WTC11 (cell line): Measurements from ENCODE around the gene THSD8. TPM values are rescaled to one million over a fixed set of nuclear protein-coding genes. Genes with fewer than 3 reads are reported as not detected.
"Not testable (repeated sequence)": the region's sequence is repeated elsewhere in the genome, so short reads cannot be mapped to it uniquely, and the experiment has no call there.

ENCODE experiments used
- ATAC-seq: fragments of 200-7000 bp; cut with Tn5 transposase; 2 replicates; pipeline ENCODE4 v1.10.0; 2021; ENCODE audit warnings: mild to moderate bottlenecking, moderate library complexity
- CTCF ChIA-PET: fragments of 300-600 bp; sonication (Branson Sonifier 250); formaldehyde crosslinking; loops from one replicate; lab custom pipeline; 2021; ENCODE audit warnings: antibody characterized with exemption; lab: Charles Lee
- POLR2A ChIA-PET: fragments of 350-600 bp; sonication (Branson Sonifier 250); formaldehyde crosslinking; loops from one replicate; lab custom pipeline; 2021; ENCODE audit warnings: antibody characterized with exemption; lab: Charles Lee
- DNase-seq: peaks from one replicate; pipeline ENCODE4 v3.0.0; 2021; ENCODE audit warnings: low spot score
- H3K27ac Mint-ChIP-seq: 2 replicates; pipeline ENCODE4 v1.8.0; 2021; ENCODE audit warnings: mixed read lengths
- H3K27me3 Mint-ChIP-seq: 2 replicates; pipeline ENCODE4 v1.8.0; 2021; ENCODE audit warnings: low read depth, mild to moderate bottlenecking, moderate library complexity, mixed read lengths
- H3K36me3 Mint-ChIP-seq: 2 replicates; pipeline ENCODE4 v1.8.0; 2021; ENCODE audit warnings: mixed read lengths
- H3K4me1 Mint-ChIP-seq: 2 replicates; pipeline ENCODE4 v1.8.0; 2022; ENCODE audit warnings: mixed read lengths
- H3K4me3 Mint-ChIP-seq: 2 replicates; pipeline ENCODE4 v1.8.0; 2021; ENCODE audit warnings: mild to moderate bottlenecking, moderate library complexity, mixed read lengths
- H3K9me3 Mint-ChIP-seq: 2 replicates; pipeline ENCODE4 v1.8.0; 2021; ENCODE audit warnings: mixed read lengths
- CREM ChIP-seq: sonication (generic); formaldehyde crosslinking; IDR thresholded peaks from 2 replicates; pipeline ENCODE4 v1.8.1; 2022; ENCODE audit warnings: mild to moderate bottlenecking, missing genetic modification reagents, moderate library complexity
- FOXK1 ChIP-seq: sonication (generic); formaldehyde crosslinking; IDR thresholded peaks from 2 replicates; pipeline ENCODE4 v1.8.0; 2022; ENCODE audit warnings: mild to moderate bottlenecking, moderate library complexity, missing genetic modification reagents
- GRHL2 ChIP-seq: fragments of 250-450 bp; sonication (Bioruptor Pico); IDR thresholded peaks from 2 replicates; pipeline ENCODE4 v1.8.0; 2022; ENCODE audit warnings: mild to moderate bottlenecking, moderate library complexity; ENCODE audit not compliant: insufficient replicate concordance, severe bottlenecking
- GTF2I ChIP-seq: fragments of 250-450 bp; sonication (Bioruptor Pico); conservative IDR thresholded peaks from 2 replicates; pipeline ENCODE4 v1.4.0; 2021; ENCODE audit warnings: mild to moderate bottlenecking
- MYBL2 ChIP-seq: sonication (generic); formaldehyde crosslinking; IDR thresholded peaks from 2 replicates; pipeline ENCODE4 v1.8.1; 2023; ENCODE audit warnings: mild to moderate bottlenecking, moderate library complexity, missing genetic modification reagents
- NFYB ChIP-seq: sonication (generic); formaldehyde crosslinking; conservative IDR thresholded peaks from 2 replicates; pipeline ENCODE4 v1.8.0; 2022; ENCODE audit warnings: low read depth, missing genetic modification reagents
- RELA ChIP-seq: sonication (generic); formaldehyde crosslinking; IDR thresholded peaks from 2 replicates; pipeline ENCODE4 v1.8.1; 2022; ENCODE audit warnings: missing genetic modification reagents, mild to moderate bottlenecking, borderline replicate concordance
- TEAD1 ChIP-seq: sonication (generic); formaldehyde crosslinking; IDR thresholded peaks from 2 replicates; pipeline ENCODE4 v1.8.0; 2022; ENCODE audit warnings: mild to moderate bottlenecking, missing genetic modification reagents
- ZNF671 ChIP-seq: fragments of 250-450 bp; sonication (Bioruptor Pico); IDR thresholded peaks from 2 replicates; pipeline ENCODE4 v1.8.0; 2021; ENCODE audit warnings: mild to moderate bottlenecking
- total RNA-seq: library from RNA; stranded (reverse); gene quantifications from 3 replicates; pipeline ENCODE4 v1.2.3, GENCODE V29; 2021
- TF ChIP-seq, protein P1 (sequence below): fragments of 250-450 bp; sonication (Bioruptor Pico); IDR thresholded peaks from 2 replicates; pipeline ENCODE4 v1.9.0; 2021; ENCODE audit warnings: mild to moderate bottlenecking
- TF ChIP-seq, protein P2 (sequence below): sonication (generic); formaldehyde crosslinking; IDR thresholded peaks from 2 replicates; pipeline ENCODE4 v1.8.1; 2022; ENCODE audit warnings: low read depth, mild to moderate bottlenecking, moderate library complexity, missing genetic modification reagents, borderline replicate concordance
- TF ChIP-seq, protein P3 (sequence below): sonication (generic); formaldehyde crosslinking; IDR thresholded peaks from 2 replicates; pipeline ENCODE4 v1.8.1; 2022; ENCODE audit warnings: missing genetic modification reagents, borderline replicate concordance
- TF ChIP-seq, protein P4 (sequence below): sonication (generic); formaldehyde crosslinking; conservative IDR thresholded peaks from 2 replicates; pipeline ENCODE4 v1.8.1; 2022; ENCODE audit warnings: mild to moderate bottlenecking, missing genetic modification reagents
- TF ChIP-seq, protein P5 (sequence below): sonication (generic); formaldehyde crosslinking; IDR thresholded peaks from 2 replicates; pipeline ENCODE4 v1.8.0; 2022; ENCODE audit warnings: mild to moderate bottlenecking, missing genetic modification reagents
- TF ChIP-seq, protein P6 (sequence below): sonication (generic); formaldehyde crosslinking; IDR thresholded peaks from 2 replicates; pipeline ENCODE4 v1.8.0; 2022; ENCODE audit warnings: missing genetic modification reagents

Gene THSD8
- total RNA-seq, 1 experiment from 2014 or later: 30.1 TPM

DNA sequence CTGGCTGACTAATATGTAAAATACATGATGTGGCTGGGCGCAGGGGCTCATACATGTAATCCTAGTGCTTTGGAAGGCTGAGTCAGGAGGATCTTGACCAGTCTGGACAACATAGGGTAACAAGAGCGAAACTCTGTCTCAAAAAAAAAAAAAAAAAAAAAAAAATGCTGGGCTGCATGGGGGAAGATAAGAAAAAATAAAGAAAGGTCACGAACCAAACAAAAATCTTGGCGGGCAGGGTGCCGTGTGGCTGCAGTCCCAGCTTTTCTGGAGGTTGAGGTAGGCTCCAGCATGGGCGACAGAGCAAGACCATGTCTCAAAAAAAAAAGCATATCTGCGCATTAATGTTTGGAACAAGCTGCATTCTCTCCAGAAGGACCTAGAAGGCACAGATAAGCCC lies 13.2 kb downstream of the THSD8 start (continued):
- TF ChIP-seq RELA: no peak
- TF ChIP-seq TEAD1 (CRISPR knock-in tag): no peak
- TF ChIP-seq ZNF671: no peak
- no peak for TF ChIP-seq CREM
- TF ChIP-seq, protein P1, sequence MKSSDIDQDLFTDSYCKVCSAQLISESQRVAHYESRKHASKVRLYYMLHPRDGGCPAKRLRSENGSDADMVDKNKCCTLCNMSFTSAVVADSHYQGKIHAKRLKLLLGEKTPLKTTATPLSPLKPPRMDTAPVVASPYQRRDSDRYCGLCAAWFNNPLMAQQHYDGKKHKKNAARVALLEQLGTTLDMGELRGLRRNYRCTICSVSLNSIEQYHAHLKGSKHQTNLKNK (CRISPR knock-in tag): no peak

DNA sequence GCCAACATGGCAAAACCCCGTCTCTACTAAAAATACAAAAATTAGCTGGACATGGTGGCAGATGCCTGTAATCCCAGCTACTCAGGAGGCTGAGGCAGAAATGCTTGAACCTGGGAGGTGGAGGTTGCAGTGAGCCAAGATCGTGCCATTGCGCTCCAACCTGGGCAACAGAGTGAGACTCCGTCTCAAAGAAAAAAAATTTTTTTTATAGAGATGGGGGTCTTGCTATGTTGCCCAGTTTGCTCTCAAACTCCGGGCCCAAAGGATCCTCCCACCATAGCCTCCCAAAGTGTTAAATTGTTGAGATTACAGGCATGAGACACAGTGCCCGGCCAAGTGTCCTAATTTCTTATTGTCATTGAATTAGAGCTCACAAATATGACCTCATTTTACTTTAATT lies 15.3 kb downstream of the THSD8 start:
- ATAC-seq, H3K9me3 Mint-ChIP-seq, H3K27me3 Mint-ChIP-seq, H3K4me3 Mint-ChIP-seq, POLR2A ChIA-PET, H3K27ac Mint-ChIP-seq, DNase-seq, H3K4me1 Mint-ChIP-seq: not testable (repeated sequence)
- CTCF ChIA-PET: interaction anchor here (1.2 to 3.6 kb wide), 2 partner anchors 8 to 57 kb away, joined by 3 to 11 read pairs; no protein-coding TSS in a partner anchor
- peaks cover 19% of the 10 kb centered on the region for H3K36me3 Mint-ChIP-seq

DNA sequence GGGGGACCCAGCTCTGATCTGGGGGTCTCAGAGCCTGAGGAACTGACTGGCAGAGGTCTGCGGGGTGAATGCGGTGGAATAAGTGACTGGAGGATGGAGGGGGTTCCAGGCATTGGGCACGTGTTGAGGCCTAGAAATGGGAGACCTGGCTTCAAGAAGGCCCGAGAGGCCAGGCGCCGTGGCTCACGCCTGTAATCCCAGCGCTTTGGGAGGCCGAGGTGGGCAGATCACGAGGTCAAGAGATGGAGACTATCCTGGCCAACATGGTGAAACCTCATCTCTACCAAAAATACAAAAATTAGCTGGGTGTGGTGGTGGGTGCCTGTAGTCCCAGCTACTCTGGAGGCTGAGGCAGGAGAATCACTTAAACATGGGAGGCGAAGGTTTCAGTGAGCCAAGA lies 15.9 kb downstream of the THSD8 start:
- H3K4me1 Mint-ChIP-seq, ATAC-seq, H3K4me3 Mint-ChIP-seq, H3K27ac Mint-ChIP-seq, H3K9me3 Mint-ChIP-seq, POLR2A ChIA-PET, DNase-seq, H3K27me3 Mint-ChIP-seq: not testable (repeated sequence)
- peaks cover 18% of the 10 kb centered on the region for H3K36me3 Mint-ChIP-seq
- CTCF ChIA-PET: interaction anchor here (0.7 to 3.6 kb wide), 2 partner anchors 7 to 56 kb away, joined by 5 to 11 read pairs; no protein-coding TSS in a partner anchor

DNA sequence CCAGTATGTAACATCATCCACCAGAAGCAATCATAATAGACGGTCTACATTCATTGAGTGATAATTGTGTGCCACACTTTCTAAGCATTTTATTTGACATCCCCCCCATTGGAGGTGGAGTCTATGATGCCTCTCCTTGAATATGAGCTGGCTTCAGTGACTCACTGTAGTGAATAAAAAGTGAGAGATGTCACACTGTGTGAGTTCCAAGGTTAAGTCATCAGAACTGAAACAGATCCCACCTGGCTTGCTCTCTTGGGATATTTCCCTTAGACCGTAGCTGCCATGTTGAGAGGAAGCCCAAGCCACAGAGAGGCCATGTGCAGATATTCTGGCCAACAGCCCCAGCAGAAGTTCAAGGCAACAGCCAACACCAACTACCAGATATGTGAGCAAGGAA lies 19.9 kb downstream of the THSD8 start:
- Mint-ChIP-seq H3K4me1 (peaks cover 11% of the 10 kb centered on the region), H3K4me3 (no peak overlapping the region), H3K36me3 (no peaks in the 10 kb centered on the region), H3K9me3 (peaks cover 4% of the 10 kb centered on the region; the same call in 1 of the 2 replicates), H3K27me3 (peaks cover 6% of the 10 kb centered on the region; the same call in 1 of the 2 replicates), H3K27ac (peak overlapping the region; percentile 59)
- ATAC-seq (no peak), DNase-seq (no peak)
- TF ChIP-seq, protein P2, sequence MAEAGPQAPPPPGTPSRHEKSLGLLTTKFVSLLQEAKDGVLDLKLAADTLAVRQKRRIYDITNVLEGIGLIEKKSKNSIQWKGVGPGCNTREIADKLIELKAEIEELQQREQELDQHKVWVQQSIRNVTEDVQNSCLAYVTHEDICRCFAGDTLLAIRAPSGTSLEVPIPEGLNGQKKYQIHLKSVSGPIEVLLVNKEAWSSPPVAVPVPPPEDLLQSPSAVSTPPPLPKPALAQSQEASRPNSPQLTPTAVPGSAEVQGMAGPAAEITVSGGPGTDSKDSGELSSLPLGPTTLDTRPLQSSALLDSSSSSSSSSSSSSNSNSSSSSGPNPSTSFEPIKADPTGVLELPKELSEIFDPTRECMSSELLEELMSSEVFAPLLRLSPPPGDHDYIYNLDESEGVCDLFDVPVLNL (CRISPR knock-in tag): no peak
- TF ChIP-seq NFYB (no peak), RELA (no peak), FOXK1 (CRISPR knock-in tag) (no peak), MYBL2 (no peak), GTF2I (CRISPR knock-in tag) (no peak)
- TF ChIP-seq, protein P3, sequence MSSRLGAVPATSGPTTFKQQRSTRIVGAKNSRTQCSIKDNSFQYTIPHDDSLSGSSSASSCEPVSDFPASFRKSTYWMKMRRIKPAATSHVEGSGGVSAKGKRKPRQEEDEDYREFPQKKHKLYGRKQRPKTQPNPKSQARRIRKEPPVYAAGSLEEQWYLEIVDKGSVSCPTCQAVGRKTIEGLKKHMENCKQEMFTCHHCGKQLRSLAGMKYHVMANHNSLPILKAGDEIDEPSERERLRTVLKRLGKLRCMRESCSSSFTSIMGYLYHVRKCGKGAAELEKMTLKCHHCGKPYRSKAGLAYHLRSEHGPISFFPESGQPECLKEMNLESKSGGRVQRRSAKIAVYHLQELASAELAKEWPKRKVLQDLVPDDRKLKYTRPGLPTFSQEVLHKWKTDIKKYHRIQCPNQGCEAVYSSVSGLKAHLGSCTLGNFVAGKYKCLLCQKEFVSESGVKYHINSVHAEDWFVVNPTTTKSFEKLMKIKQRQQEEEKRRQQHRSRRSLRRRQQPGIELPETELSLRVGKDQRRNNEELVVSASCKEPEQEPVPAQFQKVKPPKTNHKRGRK (CRISPR knock-in tag): no peak
- TF ChIP-seq, protein P4, sequence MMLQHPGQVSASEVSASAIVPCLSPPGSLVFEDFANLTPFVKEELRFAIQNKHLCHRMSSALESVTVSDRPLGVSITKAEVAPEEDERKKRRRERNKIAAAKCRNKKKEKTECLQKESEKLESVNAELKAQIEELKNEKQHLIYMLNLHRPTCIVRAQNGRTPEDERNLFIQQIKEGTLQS: no peak
- POLR2A ChIA-PET: no interaction called here
- CTCF ChIA-PET: interaction anchor here (0.5 kb wide), 1 partner anchor 148 kb away, joined by 3 read pairs; no protein-coding TSS in a partner anchor

DNA sequence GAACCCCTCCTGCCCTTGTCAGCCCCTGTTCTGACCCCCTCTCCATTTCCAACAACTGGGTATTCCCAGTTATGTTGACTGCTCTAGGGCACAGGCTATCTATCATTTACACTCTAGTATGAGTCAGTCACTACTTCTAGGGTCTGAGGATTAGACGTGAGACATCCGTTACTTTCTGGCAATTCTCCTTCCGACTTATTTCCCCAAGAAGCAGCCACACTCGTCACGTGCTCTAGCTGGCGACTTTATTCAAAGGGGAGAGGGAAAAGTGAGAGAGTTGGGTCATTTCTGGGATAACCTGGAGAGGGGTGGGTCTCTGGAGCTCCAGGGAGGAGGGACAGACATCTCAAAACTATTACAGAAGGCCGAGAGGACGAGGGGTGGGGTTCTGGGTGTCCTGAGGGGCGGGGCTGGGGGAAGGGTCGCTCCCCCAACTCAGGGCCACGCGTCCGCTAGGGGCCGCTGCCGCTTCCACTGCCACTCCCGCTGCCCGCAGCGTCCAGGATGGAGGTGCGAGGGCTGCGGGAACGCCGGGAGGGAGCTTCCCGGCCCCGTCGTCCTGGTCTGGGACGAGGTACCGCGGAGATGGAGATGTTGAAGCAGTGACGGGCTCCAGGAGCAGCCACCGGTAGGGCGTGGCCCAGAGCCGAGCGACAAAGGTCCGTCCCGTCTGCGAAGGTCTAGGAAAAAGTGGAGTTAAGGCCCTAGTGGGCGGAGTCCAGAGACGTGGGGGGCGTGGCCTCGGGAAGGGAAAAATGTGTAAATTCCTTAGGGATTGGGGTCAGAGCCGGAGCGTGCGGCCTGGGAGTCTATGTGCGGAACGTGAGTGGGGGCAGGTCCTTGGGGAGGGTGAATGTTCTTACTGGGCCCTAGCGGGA lies 23.6 kb downstream of the THSD8 start:
- Mint-ChIP-seq H3K4me3 (peak overlapping the region; percentile 77), H3K9me3 (peaks cover 4% of the 10 kb centered on the region; the same call in 1 of the 2 replicates), H3K4me1 (peaks cover 21% of the 10 kb centered on the region), H3K27me3 (peaks cover 31% of the 10 kb centered on the region), H3K27ac (peak overlapping the region; percentile 89), H3K36me3 (no peaks in the 10 kb centered on the region)
- ChIA-PET CTCF (interaction anchor here (0.5 to 5.4 kb wide), 42 partner anchors 9 to 740 kb away, joined by 3 to 103 read pairs (median 5); partner anchors contain the start of genes CALR, DNASE2, GCDH and GET3), POLR2A (interaction anchor here (0.6 to 1.1 kb wide), 4 partner anchors 23 to 1560 kb away, joined by 3 to 6 read pairs (median 4); partner anchors contain the start of gene DNASE2)
- ATAC-seq (peak; percentile 85), DNase-seq (peak; percentile 94)
- TF ChIP-seq, protein P5, sequence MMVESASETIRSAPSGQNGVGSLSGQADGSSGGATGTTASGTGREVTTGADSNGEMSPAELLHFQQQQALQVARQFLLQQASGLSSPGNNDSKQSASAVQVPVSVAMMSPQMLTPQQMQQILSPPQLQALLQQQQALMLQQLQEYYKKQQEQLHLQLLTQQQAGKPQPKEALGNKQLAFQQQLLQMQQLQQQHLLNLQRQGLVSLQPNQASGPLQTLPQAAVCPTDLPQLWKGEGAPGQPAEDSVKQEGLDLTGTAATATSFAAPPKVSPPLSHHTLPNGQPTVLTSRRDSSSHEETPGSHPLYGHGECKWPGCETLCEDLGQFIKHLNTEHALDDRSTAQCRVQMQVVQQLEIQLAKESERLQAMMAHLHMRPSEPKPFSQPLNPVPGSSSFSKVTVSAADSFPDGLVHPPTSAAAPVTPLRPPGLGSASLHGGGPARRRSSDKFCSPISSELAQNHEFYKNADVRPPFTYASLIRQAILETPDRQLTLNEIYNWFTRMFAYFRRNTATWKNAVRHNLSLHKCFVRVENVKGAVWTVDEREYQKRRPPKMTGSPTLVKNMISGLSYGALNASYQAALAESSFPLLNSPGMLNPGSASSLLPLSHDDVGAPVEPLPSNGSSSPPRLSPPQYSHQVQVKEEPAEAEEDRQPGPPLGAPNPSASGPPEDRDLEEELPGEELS: peak; percentile 55; the same call in 1 of the 2 replicates
- TF ChIP-seq, protein P6, sequence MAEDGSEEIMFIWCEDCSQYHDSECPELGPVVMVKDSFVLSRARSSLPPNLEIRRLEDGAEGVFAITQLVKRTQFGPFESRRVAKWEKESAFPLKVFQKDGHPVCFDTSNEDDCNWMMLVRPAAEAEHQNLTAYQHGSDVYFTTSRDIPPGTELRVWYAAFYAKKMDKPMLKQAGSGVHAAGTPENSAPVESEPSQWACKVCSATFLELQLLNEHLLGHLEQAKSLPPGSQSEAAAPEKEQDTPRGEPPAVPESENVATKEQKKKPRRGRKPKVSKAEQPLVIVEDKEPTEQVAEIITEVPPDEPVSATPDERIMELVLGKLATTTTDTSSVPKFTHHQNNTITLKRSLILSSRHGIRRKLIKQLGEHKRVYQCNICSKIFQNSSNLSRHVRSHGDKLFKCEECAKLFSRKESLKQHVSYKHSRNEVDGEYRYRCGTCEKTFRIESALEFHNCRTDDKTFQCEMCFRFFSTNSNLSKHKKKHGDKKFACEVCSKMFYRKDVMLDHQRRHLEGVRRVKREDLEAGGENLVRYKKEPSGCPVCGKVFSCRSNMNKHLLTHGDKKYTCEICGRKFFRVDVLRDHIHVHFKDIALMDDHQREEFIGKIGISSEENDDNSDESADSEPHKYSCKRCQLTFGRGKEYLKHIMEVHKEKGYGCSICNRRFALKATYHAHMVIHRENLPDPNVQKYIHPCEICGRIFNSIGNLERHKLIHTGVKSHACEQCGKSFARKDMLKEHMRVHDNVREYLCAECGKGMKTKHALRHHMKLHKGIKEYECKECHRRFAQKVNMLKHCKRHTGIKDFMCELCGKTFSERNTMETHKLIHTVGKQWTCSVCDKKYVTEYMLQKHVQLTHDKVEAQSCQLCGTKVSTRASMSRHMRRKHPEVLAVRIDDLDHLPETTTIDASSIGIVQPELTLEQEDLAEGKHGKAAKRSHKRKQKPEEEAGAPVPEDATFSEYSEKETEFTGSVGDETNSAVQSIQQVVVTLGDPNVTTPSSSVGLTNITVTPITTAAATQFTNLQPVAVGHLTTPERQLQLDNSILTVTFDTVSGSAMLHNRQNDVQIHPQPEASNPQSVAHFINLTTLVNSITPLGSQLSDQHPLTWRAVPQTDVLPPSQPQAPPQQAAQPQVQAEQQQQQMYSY (CRISPR knock-in tag): 0 out of 2 replicates have a peak, but pooled peaks have one; percentile 20
- TF ChIP-seq GRHL2: no peak
